Measurements from ENCODE around the gene PTCH1. TPM values are rescaled to one million over a fixed set of nuclear protein-coding genes. Genes with fewer than 3 reads are reported as not detected.

The PTCH1 gene
- total and polyA plus RNA-seq, 4 donors: 1.2 to 5.0 (median 2.1) TPM

- no peak for TF ChIP-seq CTCF (IDR thresholded peaks at IDR 0.05; ENCODE audit: low read depth, low read length, missing input control)
- no peak for TF ChIP-seq RAD21 (IDR thresholded peaks at IDR 0.05)
- no peak for TF ChIP-seq EGR1 (IDR thresholded peaks at IDR 0.05; ENCODE audit: low read depth in 2 of 2)
Observed at GRCh38 chr9:95413793-95414192, 103.0 kb downstream of the PTCH1 start (continued).

DNA sequence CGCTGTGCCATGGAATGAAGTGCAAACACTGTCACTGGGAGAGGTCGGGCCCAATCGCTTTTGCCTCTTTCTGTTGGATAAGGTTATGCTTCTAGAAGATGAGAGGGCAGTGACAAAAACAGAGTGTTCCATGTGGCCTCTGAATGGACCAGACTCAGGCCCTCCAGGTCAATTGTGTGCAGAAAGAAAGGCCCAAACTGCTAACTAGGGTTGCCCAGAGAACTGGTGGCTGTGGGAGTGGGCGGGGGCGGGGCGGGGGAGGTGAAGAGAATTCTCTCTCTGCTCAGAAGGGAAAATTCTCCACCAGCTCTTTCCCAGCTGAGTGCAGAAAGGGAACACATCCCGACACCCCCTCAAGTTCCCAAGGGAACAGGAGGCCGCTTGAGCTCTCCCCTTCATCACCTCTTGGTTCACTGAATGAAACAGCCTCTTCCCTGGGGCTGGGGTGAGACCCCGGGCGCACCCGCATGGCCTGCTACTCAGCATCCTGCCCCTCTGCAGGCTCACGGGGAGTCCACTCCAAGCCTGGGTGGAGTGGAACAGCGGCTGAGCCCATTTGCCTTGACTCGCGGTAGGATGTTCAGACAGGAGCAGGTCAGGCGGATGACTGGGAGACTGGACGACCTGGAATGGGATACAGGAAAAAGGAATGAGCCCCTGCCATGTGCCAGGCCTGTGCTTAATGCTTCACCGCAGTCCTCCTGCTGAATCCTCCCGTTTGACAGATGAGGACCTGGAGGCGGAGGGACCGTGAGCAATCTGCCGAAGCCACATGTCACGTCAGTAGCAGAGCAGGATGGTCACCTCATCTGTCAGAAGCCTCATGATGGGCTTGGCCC is 105.5 kb downstream of the PTCH1 start:
- H3K9me3 ChIP-seq (ENCODE audit: control insufficient read depth in 4 of 4, low read length in 3 of 4): no peaks in the 10 kb centered on the region
- WGBS: 96% methylated on average over 23 of the region's 23 CpGs

More for the DNA sequence above, 105.5 kb downstream of the PTCH1 start:
- no peak overlapping the region for H3K27ac ChIP-seq (ENCODE audit: low read depth in 1 of 2, low read length in 2 of 2)
- no peaks in the 10 kb centered on the region for H3K27me3 ChIP-seq (ENCODE audit: control insufficient read depth in 4 of 4, insufficient read depth in 4 of 4, low read length in 3 of 4)
- no peak for DNase-seq (ENCODE audit: low spot score)
- no peaks in the 10 kb centered on the region for H3K4me1 ChIP-seq (ENCODE audit: control insufficient read depth in 4 of 4, insufficient read depth in 4 of 4, low read length in 3 of 4)
- H3K36me3 ChIP-seq (ENCODE audit: control insufficient read depth in 4 of 4, insufficient read depth in 3 of 4, low read depth in 1 of 4, low read length in 3 of 4): no peaks in the 10 kb centered on the region
- no peak overlapping the region for H3K9ac ChIP-seq (ENCODE audit: low read depth in 1 of 2, low read length in 2 of 2)
- no peak overlapping the region for H3K4me3 ChIP-seq (ENCODE audit: low read depth in 1 of 3, low read length in 3 of 3)
- TF ChIP-seq JUND (IDR thresholded peaks at IDR 0.05): no peak
- no peak for TF ChIP-seq CTCF (IDR thresholded peaks at IDR 0.05; ENCODE audit: low read depth, low read length, missing input control)
- TF ChIP-seq GABPA (IDR thresholded peaks at IDR 0.05 in 1 of 2, conservative IDR thresholded peaks at IDR 0.05 in 1 of 2): no peak
- TF ChIP-seq, protein P1, sequence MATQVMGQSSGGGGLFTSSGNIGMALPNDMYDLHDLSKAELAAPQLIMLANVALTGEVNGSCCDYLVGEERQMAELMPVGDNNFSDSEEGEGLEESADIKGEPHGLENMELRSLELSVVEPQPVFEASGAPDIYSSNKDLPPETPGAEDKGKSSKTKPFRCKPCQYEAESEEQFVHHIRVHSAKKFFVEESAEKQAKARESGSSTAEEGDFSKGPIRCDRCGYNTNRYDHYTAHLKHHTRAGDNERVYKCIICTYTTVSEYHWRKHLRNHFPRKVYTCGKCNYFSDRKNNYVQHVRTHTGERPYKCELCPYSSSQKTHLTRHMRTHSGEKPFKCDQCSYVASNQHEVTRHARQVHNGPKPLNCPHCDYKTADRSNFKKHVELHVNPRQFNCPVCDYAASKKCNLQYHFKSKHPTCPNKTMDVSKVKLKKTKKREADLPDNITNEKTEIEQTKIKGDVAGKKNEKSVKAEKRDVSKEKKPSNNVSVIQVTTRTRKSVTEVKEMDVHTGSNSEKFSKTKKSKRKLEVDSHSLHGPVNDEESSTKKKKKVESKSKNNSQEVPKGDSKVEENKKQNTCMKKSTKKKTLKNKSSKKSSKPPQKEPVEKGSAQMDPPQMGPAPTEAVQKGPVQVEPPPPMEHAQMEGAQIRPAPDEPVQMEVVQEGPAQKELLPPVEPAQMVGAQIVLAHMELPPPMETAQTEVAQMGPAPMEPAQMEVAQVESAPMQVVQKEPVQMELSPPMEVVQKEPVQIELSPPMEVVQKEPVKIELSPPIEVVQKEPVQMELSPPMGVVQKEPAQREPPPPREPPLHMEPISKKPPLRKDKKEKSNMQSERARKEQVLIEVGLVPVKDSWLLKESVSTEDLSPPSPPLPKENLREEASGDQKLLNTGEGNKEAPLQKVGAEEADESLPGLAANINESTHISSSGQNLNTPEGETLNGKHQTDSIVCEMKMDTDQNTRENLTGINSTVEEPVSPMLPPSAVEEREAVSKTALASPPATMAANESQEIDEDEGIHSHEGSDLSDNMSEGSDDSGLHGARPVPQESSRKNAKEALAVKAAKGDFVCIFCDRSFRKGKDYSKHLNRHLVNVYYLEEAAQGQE (IDR thresholded peaks at IDR 0.05): no peak
- TF ChIP-seq YY1 (IDR thresholded peaks at IDR 0.05): no peak
- TF ChIP-seq FOXA1 (IDR thresholded peaks at IDR 0.05): no peak
- no peak for TF ChIP-seq ZBTB33 (IDR thresholded peaks at IDR 0.05)
